Ovary (tissue), 3 donors: Measurements from ENCODE around the gene CTNND2.

Experiments used
- EP300 ChIP-seq: sonication (generic); formaldehyde crosslinking; IDR thresholded peaks from one replicate; pipeline ENCODE4 v1.6.1; 2017; ENCODE audit warnings: antibody characterized with exemption
- POLR2A ChIP-seq: fragments of 450-650 bp; IDR thresholded peaks from one replicate; pipeline ENCODE4 v1.6.1; 2017; ENCODE audit warnings: antibody characterized with exemption, mild to moderate bottlenecking, moderate library complexity
- TF ChIP-seq, protein P1 (sequence below), 3 donors: fragments of 450-650 bp in 2 of 3; fragments of 200-600 bp in 1 of 3; IDR thresholded peaks; one replicate each; pipeline versions ENCODE4 v1.5.1 to v1.8.0; 2016 to 2022; ENCODE audit warnings: antibody characterized with exemption in 3 of 3, mild to moderate bottlenecking in 1 of 3
- donor health status: DM: no; HTN: no; CAD: no.

DNA sequence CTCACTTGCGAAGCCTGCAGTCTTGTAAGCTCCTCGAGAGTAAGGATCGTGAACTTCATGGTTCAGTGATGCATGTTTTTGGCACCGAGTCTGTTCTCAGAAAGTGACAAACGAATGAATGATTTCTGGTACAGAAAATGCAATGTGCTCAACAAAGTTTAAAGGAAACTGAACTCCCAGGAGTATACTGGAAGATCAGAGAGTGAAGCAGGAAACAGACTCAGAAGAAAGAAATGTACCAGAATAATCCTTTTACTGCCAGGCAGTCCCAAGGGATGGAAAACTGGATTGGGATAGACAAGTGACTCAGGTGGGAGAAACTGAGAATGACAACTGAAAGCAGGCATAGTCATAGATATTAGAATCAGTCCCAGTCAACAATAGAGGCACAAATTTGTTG lies 420.6 kb downstream of the CTNND2 start:
- TF ChIP-seq, protein P1, sequence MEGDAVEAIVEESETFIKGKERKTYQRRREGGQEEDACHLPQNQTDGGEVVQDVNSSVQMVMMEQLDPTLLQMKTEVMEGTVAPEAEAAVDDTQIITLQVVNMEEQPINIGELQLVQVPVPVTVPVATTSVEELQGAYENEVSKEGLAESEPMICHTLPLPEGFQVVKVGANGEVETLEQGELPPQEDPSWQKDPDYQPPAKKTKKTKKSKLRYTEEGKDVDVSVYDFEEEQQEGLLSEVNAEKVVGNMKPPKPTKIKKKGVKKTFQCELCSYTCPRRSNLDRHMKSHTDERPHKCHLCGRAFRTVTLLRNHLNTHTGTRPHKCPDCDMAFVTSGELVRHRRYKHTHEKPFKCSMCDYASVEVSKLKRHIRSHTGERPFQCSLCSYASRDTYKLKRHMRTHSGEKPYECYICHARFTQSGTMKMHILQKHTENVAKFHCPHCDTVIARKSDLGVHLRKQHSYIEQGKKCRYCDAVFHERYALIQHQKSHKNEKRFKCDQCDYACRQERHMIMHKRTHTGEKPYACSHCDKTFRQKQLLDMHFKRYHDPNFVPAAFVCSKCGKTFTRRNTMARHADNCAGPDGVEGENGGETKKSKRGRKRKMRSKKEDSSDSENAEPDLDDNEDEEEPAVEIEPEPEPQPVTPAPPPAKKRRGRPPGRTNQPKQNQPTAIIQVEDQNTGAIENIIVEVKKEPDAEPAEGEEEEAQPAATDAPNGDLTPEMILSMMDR (IDR thresholded peaks at IDR 0.05): no peak
- TF ChIP-seq POLR2A (no peak), EP300 (no peak)
